Activated T-cell treated with anti-CD3 and anti-CD28 coated beads, Interleukin-2, amount 50 U/mL, for 4 hours (primary cell): ENCODE measurements around the gene DLG2. TPM values are rescaled to one million over a fixed set of nuclear protein-coding genes. Genes with fewer than 3 reads are reported as not detected.
"Not testable (repeated sequence)": the region's sequence is repeated elsewhere in the genome, so short reads cannot be mapped to it uniquely, and the experiment has no call there.

Experiments
- ATAC-seq, 2 donors: fragments of 200-7000 bp; cut with Tn5 transposase; one replicate each; pipeline ENCODE4 v1.10.0; 2021
- DNase-seq: peaks from one replicate; pipeline ENCODE4 v3.0.0-alpha.2; 2020
- H3K27me3 Mint-ChIP-seq: one replicate; pipeline ENCODE4 v1.8.0; 2021; ENCODE audit warnings: low read depth, mixed read lengths
- H3K36me3 Mint-ChIP-seq: one replicate; pipeline ENCODE4 v1.8.0; 2022; ENCODE audit warnings: mixed read lengths; ENCODE audit not compliant: insufficient read depth
- H3K4me1 Mint-ChIP-seq: one replicate; pipeline ENCODE4 v1.8.0; 2021; ENCODE audit warnings: low read depth, mixed read lengths
- H3K4me3 Mint-ChIP-seq: one replicate; pipeline ENCODE4 v1.8.0; 2021; ENCODE audit warnings: mild to moderate bottlenecking, moderate library complexity, mixed read lengths
- H3K9me3 Mint-ChIP-seq: one replicate; pipeline ENCODE4 v1.8.0; 2021; ENCODE audit warnings: mixed read lengths
- total RNA-seq, 3 donors: library from RNA; stranded (reverse); gene quantifications; one replicate each; pipeline ENCODE4 v1.2.1, GENCODE V29; 2021

Gene DLG2
- total RNA-seq, 3 donors from 2014 or later: 0.54 to 1.3 (median 0.58) TPM

- ATAC-seq, H3K9me3 Mint-ChIP-seq, H3K27me3 Mint-ChIP-seq, DNase-seq, H3K4me1 Mint-ChIP-seq, H3K36me3 Mint-ChIP-seq, H3K4me3 Mint-ChIP-seq: not testable (repeated sequence)
These were observed 17.9 kb downstream of the DLG2 start for GRCh38 chr11:85609286-85609685.

- DNase-seq, H3K4me3 Mint-ChIP-seq, H3K27me3 Mint-ChIP-seq, H3K4me1 Mint-ChIP-seq, H3K9me3 Mint-ChIP-seq, H3K36me3 Mint-ChIP-seq, ATAC-seq: not testable (repeated sequence)
These were observed 18.5 kb downstream of the DLG2 start for GRCh38 chr11:85608621-85609020.

- H3K27me3 Mint-ChIP-seq, H3K4me3 Mint-ChIP-seq, H3K4me1 Mint-ChIP-seq, H3K36me3 Mint-ChIP-seq, DNase-seq, H3K9me3 Mint-ChIP-seq, ATAC-seq: not testable (repeated sequence)
These were observed 20.9 kb downstream of the DLG2 start for GRCh38 chr11:85606237-85606636.

- H3K27me3 Mint-ChIP-seq: no peaks in the 10 kb centered on the region
- no peaks in the 10 kb centered on the region for H3K4me1 Mint-ChIP-seq
- no peak for ATAC-seq
- no peak for DNase-seq
- no peaks in the 10 kb centered on the region for H3K36me3 Mint-ChIP-seq
- H3K9me3 Mint-ChIP-seq: no peaks in the 10 kb centered on the region
- no peak overlapping the region for H3K4me3 Mint-ChIP-seq
These were observed 23.9 kb downstream of the DLG2 start for GRCh38 chr11:85603220-85603619.

- Mint-ChIP-seq H3K27me3 (no peaks in the 10 kb centered on the region), H3K36me3 (no peaks in the 10 kb centered on the region), H3K4me3 (no peak overlapping the region), H3K9me3 (no peaks in the 10 kb centered on the region), H3K4me1 (no peaks in the 10 kb centered on the region)
- DNase-seq: no peak
- ATAC-seq: no peak
These were observed 24.5 kb downstream of the DLG2 start for GRCh38 chr11:85602526-85603213.

- no peak for DNase-seq
- Mint-ChIP-seq H3K36me3 (no peaks in the 10 kb centered on the region), H3K4me3 (no peak overlapping the region), H3K4me1 (no peaks in the 10 kb centered on the region), H3K27me3 (no peaks in the 10 kb centered on the region), H3K9me3 (no peaks in the 10 kb centered on the region)
- no peak for ATAC-seq
These were observed 28.1 kb downstream of the DLG2 start for GRCh38 chr11:85599083-85599482.

- Mint-ChIP-seq H3K9me3 (no peaks in the 10 kb centered on the region), H3K36me3 (peaks cover under 1% of the 10 kb centered on the region), H3K27me3 (no peaks in the 10 kb centered on the region), H3K4me1 (no peaks in the 10 kb centered on the region), H3K4me3 (no peak overlapping the region)
- DNase-seq: no peak
- no peak for ATAC-seq
These were observed 30.3 kb downstream of the DLG2 start for GRCh38 chr11:85596886-85597285.

GRCh38 chr11:85595285-85595884 lies 31.8 kb downstream of the DLG2 start:
- Mint-ChIP-seq H3K36me3 (peaks cover 3% of the 10 kb centered on the region), H3K9me3 (no peaks in the 10 kb centered on the region), H3K4me3 (no peak overlapping the region), H3K27me3 (no peaks in the 10 kb centered on the region), H3K4me1 (no peaks in the 10 kb centered on the region)
- peak in 1 of 2 donors; percentile 53 for ATAC-seq
- no peak for DNase-seq

- Mint-ChIP-seq H3K36me3 (peaks cover 7% of the 10 kb centered on the region), H3K27me3 (peaks cover 17% of the 10 kb centered on the region), H3K4me1 (no peaks in the 10 kb centered on the region), H3K4me3 (no peak overlapping the region), H3K9me3 (peaks cover 6% of the 10 kb centered on the region)
- ATAC-seq (no peak), DNase-seq (no peak)
These were observed 36.2 kb downstream of the DLG2 start for GRCh38 chr11:85590848-85591483.

- Mint-ChIP-seq H3K4me3 (no peak overlapping the region), H3K36me3 (peaks cover 7% of the 10 kb centered on the region), H3K27me3 (peaks cover 17% of the 10 kb centered on the region), H3K9me3 (peaks cover 6% of the 10 kb centered on the region), H3K4me1 (no peaks in the 10 kb centered on the region)
- no peak for ATAC-seq
- DNase-seq: no peak
These were observed 37.8 kb downstream of the DLG2 start for GRCh38 chr11:85589373-85589772.

GRCh38 chr11:85582111-85582510 lies 45.0 kb downstream of the DLG2 start:
- Mint-ChIP-seq H3K27me3 (peaks cover 3% of the 10 kb centered on the region), H3K4me3 (no peak overlapping the region), H3K4me1 (peaks cover 2% of the 10 kb centered on the region), H3K9me3 (peaks cover 12% of the 10 kb centered on the region), H3K36me3 (peaks cover 2% of the 10 kb centered on the region)
- DNase-seq (no peak), ATAC-seq (no peak)

GRCh38 chr11:85575388-85575787 lies 51.8 kb downstream of the DLG2 start:
- H3K27me3 Mint-ChIP-seq: peaks cover 9% of the 10 kb centered on the region
- no peak overlapping the region for H3K4me3 Mint-ChIP-seq
- H3K36me3 Mint-ChIP-seq: peaks cover 4% of the 10 kb centered on the region
- H3K9me3 Mint-ChIP-seq: peaks cover 9% of the 10 kb centered on the region
- ATAC-seq (no peak), DNase-seq (no peak)
- no peaks in the 10 kb centered on the region for H3K4me1 Mint-ChIP-seq

GRCh38 chr11:85572056-85572455 lies 55.1 kb downstream of the DLG2 start:
- Mint-ChIP-seq H3K4me3 (no peak overlapping the region), H3K36me3 (peaks cover 2% of the 10 kb centered on the region), H3K9me3 (peaks cover 4% of the 10 kb centered on the region), H3K27me3 (peaks cover 9% of the 10 kb centered on the region), H3K4me1 (peaks cover 7% of the 10 kb centered on the region)
- DNase-seq: no peak
- no peak for ATAC-seq

- Mint-ChIP-seq H3K27me3 (peaks cover 6% of the 10 kb centered on the region), H3K4me1 (peaks cover 7% of the 10 kb centered on the region), H3K4me3 (no peak overlapping the region), H3K9me3 (peaks cover 4% of the 10 kb centered on the region), H3K36me3 (peaks cover 2% of the 10 kb centered on the region)
- no peak for DNase-seq
- ATAC-seq: no peak
These were observed 57.6 kb downstream of the DLG2 start for GRCh38 chr11:85569525-85569924.

GRCh38 chr11:85558411-85558810 lies 68.7 kb downstream of the DLG2 start:
- Mint-ChIP-seq H3K4me3 (no peak overlapping the region), H3K4me1 (no peaks in the 10 kb centered on the region), H3K27me3 (peaks cover 3% of the 10 kb centered on the region), H3K36me3 (peaks cover 1% of the 10 kb centered on the region), H3K9me3 (peaks cover 4% of the 10 kb centered on the region)
- no peak for DNase-seq
- ATAC-seq: no peak
